ENCODE results near the gene IRS2. TPM values are rescaled to one million over a fixed set of nuclear protein-coding genes. Genes with fewer than 3 reads are reported as not detected.
"Not testable (repeated sequence)": the region's sequence is repeated elsewhere in the genome, so short reads cannot be mapped to it uniquely, and the experiment has no call there.

IRS2 gene
- total and polyA plus RNA-seq, 2 experiments from 2014 or later = 3.6 to 14.5 TPM

- not testable (repeated sequence) for DNase-seq (ENCODE audit: low spot score); H3K27ac Mint-ChIP-seq; H3K79me2 ChIP-seq (replicated peaks; ENCODE audit: insufficient read depth); H3K4me1 Mint-ChIP-seq; H2AFZ ChIP-seq; H3K27ac ChIP-seq (ENCODE audit: low read depth); H3K9me2 ChIP-seq (ENCODE audit: insufficient read depth); H4K20me1 ChIP-seq (replicated peaks; ENCODE audit: insufficient read depth); H3K27me3 ChIP-seq (ENCODE audit: insufficient read depth); H3K27me3 Mint-ChIP-seq (ENCODE audit: insufficient read depth, low read depth, poor library complexity); H3F3A ChIP-seq (replicated peaks; ENCODE audit: low read depth); H3K36me3 Mint-ChIP-seq (ENCODE audit: low read depth); H3K4me3 Mint-ChIP-seq; H3K36me3 ChIP-seq (ENCODE audit: insufficient read depth); H3K4me3 ChIP-seq; H3K4me2 ChIP-seq; ATAC-seq; H3K4me1 ChIP-seq (ENCODE audit: insufficient read depth)
- peaks cover 18% of the 10 kb centered on the region for H3K9me3 Mint-ChIP-seq
These were observed 42.4 kb upstream of the IRS2 start for GRCh38 chr13:109828591-109829316.

DNA sequence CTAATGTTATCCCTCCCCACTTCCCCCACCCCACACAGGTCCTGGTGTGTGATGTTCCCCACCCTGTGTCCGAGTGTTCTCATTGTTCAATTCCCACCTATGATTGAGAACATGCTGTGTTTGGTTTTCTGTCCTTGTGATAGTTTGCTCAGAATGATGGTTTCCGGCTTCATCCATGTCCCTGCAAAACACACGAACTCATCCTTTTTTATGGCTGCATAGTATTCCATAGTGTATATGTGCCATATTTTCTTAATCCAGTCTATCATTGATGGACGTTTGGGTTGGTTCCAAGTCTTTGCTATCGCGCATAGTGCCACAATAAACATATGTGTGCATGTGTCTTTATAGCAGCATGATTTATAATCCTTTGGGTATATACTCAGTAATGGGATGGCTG is 36.8 kb upstream of the IRS2 start:
- H3K27me3 ChIP-seq (ENCODE audit: insufficient read depth); H3K4me1 Mint-ChIP-seq; H3K27ac ChIP-seq (ENCODE audit: low read depth); H3K27me3 Mint-ChIP-seq (ENCODE audit: insufficient read depth, low read depth, poor library complexity); H3K9me3 Mint-ChIP-seq; H3K79me2 ChIP-seq (replicated peaks; ENCODE audit: insufficient read depth); ATAC-seq; H3K36me3 ChIP-seq (ENCODE audit: insufficient read depth); H3K4me2 ChIP-seq; H3K36me3 Mint-ChIP-seq (ENCODE audit: low read depth); H2AFZ ChIP-seq; H3K4me3 ChIP-seq; H3K4me3 Mint-ChIP-seq; H3F3A ChIP-seq (replicated peaks; ENCODE audit: low read depth); H3K27ac Mint-ChIP-seq; DNase-seq (ENCODE audit: low spot score); H3K9me2 ChIP-seq (ENCODE audit: insufficient read depth); H3K4me1 ChIP-seq (ENCODE audit: insufficient read depth); H4K20me1 ChIP-seq (replicated peaks; ENCODE audit: insufficient read depth): not testable (repeated sequence)

DNA sequence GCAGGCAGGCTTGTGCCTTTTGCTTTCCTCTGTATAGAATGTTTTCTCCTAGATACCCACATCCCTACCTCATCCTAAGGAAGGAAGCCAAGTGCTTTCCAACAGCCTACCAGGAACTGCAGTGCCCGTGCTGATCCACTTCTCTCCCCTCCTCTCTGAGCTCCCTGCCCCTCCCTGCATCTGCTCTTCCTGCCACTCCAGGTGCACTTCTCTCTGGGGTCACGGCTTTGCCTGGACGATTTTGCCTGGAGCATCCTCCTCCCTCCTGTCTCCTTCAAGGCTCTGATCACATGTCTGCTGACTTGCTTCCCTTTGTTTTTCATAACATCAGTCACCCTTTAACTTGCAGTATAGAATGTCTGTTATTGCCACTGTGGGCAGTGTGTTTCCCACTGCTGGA is 34.7 kb upstream of the IRS2 start:
- Histone ChIP-seq H3K27ac (ENCODE audit: low read depth) (no peak overlapping the region), H3K36me3 (ENCODE audit: insufficient read depth) (no peaks in the 10 kb centered on the region), H3K4me3 (no peak overlapping the region), H3K9me2 (ENCODE audit: insufficient read depth) (peaks cover 8% of the 10 kb centered on the region; the same call in 1 of the 2 replicates), H4K20me1 (replicated peaks; ENCODE audit: insufficient read depth) (no peaks in the 10 kb centered on the region), H3K4me2 (no peak overlapping the region), H3K4me1 (ENCODE audit: insufficient read depth) (no peaks in the 10 kb centered on the region; the same call in 1 of the 2 replicates), H3K27me3 (ENCODE audit: insufficient read depth) (no peaks in the 10 kb centered on the region), H2AFZ (no peak overlapping the region), H3F3A (replicated peaks; ENCODE audit: low read depth) (no peaks in the 10 kb centered on the region), H3K79me2 (replicated peaks; ENCODE audit: insufficient read depth) (no peaks in the 10 kb centered on the region)
- DNase-seq (ENCODE audit: low spot score) (no peak), ATAC-seq (no peak)
- H3K27me3 Mint-ChIP-seq (ENCODE audit: insufficient read depth, low read depth, poor library complexity) = peaks cover 1% of the 10 kb centered on the region
- H3K4me3 Mint-ChIP-seq = no peak overlapping the region
- peaks cover 27% of the 10 kb centered on the region for H3K4me1 Mint-ChIP-seq
- no peak overlapping the region for H3K27ac Mint-ChIP-seq
- no peaks in the 10 kb centered on the region; the same call in 1 of the 3 replicates for H3K9me3 Mint-ChIP-seq
- no peaks in the 10 kb centered on the region for H3K36me3 Mint-ChIP-seq (ENCODE audit: low read depth)
- TF ChIP-seq ZNF331 (CRISPR knock-in tag; IDR thresholded peaks at IDR 0.05; ENCODE audit: low read depth) (no peak), ZNF114 (CRISPR knock-in tag; IDR thresholded peaks at IDR 0.05) (no peak), EZH2 (IDR thresholded peaks at IDR 0.05; ENCODE audit: low read depth, unreplicated experiment) (no peak), EZH2phosphoT487 (IDR thresholded peaks at IDR 0.05; ENCODE audit: unreplicated experiment) (no peak), CTCF (conservative IDR thresholded peaks at IDR 0.05; ENCODE audit: low read depth in 2 of 2) (no peak), CREB1 (CRISPR knock-in tag; IDR thresholded peaks at IDR 0.05; ENCODE audit: low read depth) (no peak), POLR2AphosphoS5 (IDR thresholded peaks at IDR 0.05; ENCODE audit: low read depth) (no peak), NANOG (IDR thresholded peaks at IDR 0.05; ENCODE audit: borderline replicate concordance) (no peak), JUNB (IDR thresholded peaks at IDR 0.05; ENCODE audit: unreplicated experiment) (no peak), ETS1 (IDR thresholded peaks at IDR 0.05) (no peak), STAT1 (IDR thresholded peaks at IDR 0.05; ENCODE audit: unreplicated experiment) (no peak)
- TF ChIP-seq, protein P1, sequence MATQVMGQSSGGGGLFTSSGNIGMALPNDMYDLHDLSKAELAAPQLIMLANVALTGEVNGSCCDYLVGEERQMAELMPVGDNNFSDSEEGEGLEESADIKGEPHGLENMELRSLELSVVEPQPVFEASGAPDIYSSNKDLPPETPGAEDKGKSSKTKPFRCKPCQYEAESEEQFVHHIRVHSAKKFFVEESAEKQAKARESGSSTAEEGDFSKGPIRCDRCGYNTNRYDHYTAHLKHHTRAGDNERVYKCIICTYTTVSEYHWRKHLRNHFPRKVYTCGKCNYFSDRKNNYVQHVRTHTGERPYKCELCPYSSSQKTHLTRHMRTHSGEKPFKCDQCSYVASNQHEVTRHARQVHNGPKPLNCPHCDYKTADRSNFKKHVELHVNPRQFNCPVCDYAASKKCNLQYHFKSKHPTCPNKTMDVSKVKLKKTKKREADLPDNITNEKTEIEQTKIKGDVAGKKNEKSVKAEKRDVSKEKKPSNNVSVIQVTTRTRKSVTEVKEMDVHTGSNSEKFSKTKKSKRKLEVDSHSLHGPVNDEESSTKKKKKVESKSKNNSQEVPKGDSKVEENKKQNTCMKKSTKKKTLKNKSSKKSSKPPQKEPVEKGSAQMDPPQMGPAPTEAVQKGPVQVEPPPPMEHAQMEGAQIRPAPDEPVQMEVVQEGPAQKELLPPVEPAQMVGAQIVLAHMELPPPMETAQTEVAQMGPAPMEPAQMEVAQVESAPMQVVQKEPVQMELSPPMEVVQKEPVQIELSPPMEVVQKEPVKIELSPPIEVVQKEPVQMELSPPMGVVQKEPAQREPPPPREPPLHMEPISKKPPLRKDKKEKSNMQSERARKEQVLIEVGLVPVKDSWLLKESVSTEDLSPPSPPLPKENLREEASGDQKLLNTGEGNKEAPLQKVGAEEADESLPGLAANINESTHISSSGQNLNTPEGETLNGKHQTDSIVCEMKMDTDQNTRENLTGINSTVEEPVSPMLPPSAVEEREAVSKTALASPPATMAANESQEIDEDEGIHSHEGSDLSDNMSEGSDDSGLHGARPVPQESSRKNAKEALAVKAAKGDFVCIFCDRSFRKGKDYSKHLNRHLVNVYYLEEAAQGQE (IDR thresholded peaks at IDR 0.05; ENCODE audit: unreplicated experiment) = no peak

Measured in GM23338 (cell line).